GM10266 (cell line): Measurements from ENCODE around the gene TMOD4.
A peak's percentile ranks its signal among the peaks of the same experiment; 100 is the strongest.
"Not testable (repeated sequence)": the region's sequence is repeated elsewhere in the genome, so short reads cannot be mapped to it uniquely, and the experiment has no call there.

Source experiments
- DNase-seq: peaks from one replicate; pipeline ENCODE4 v3.0.0; 2012; ENCODE audit errors: extremely low spot score
- TF ChIP-seq, protein P1 (sequence below): IDR thresholded peaks from 2 replicates; pipeline ENCODE4 v1.5.1; 2012; ENCODE audit warnings: mild to moderate bottlenecking, low read depth; ENCODE audit not compliant: control insufficient read depth, insufficient read depth; ENCODE audit errors: missing control alignments

The TMOD4 gene

DNA sequence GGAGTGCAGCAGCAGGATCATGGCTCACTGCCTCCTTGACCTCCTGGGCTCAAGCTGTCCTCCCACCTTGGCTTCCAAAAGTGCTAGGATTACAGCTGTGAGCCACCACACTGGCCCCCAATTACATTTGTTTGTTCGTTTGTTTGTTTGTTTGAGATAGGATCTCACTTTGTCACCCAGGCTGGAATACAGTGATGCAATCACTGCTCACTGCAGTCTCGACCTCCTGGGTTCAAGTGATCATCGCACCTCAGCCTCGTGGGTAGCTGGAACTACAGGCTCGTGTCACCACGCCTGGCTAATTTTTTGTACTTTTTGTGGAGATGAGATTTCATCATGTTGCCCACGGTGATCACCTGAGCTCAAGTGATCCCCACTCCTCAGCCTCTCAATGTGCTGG lies 16.3 kb upstream of the TMOD4 start:
- DNase-seq, result no peak
- TF ChIP-seq, protein P1, sequence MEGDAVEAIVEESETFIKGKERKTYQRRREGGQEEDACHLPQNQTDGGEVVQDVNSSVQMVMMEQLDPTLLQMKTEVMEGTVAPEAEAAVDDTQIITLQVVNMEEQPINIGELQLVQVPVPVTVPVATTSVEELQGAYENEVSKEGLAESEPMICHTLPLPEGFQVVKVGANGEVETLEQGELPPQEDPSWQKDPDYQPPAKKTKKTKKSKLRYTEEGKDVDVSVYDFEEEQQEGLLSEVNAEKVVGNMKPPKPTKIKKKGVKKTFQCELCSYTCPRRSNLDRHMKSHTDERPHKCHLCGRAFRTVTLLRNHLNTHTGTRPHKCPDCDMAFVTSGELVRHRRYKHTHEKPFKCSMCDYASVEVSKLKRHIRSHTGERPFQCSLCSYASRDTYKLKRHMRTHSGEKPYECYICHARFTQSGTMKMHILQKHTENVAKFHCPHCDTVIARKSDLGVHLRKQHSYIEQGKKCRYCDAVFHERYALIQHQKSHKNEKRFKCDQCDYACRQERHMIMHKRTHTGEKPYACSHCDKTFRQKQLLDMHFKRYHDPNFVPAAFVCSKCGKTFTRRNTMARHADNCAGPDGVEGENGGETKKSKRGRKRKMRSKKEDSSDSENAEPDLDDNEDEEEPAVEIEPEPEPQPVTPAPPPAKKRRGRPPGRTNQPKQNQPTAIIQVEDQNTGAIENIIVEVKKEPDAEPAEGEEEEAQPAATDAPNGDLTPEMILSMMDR, result no peak

DNA sequence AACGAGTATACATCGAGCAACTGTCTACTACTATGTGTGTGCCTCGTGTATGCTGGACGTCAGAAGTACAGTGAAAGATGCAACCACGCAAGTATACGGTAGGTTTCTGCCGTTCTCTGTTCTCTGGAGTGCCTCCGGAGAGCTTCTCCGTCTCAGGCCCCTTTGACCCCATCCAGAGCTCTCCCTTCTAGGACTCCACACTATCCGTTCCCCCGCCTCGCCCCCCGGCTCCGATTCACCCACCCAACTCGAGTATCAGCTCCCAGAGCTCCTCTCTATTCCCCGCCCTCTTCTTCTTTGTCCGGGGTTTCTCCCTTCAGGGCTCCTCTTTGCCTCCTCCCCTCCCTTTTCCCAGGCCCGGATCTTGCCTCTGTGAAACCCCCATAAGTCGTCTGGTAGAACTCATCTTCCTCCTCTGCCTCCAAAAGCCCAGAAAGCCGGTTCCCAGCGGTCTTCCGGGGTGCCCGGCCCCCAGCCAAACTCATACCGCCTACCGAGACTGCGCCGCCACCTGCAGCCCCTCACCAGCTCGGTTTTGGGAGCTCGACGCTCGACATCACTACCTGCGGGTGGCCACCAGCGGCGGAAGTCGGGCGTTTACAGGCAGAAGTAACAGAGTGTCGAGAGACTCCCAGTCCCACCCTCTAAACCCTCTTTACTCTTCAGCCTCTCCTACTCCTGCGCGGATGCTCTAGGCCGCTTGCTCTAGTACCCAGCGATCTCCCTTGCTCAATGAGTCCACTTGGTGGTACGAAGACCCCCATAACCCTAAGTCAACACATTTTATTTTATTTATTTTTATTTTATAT lies 14.1 kb upstream of the TMOD4 start, which contains the start of gene VPS72:
Gene VPS72 (minus strand): TSS at position 561 of the 809 bp plus-strand sequence. CDS start 76 bp downstream, at position 485.
- DNase-seq, result peak; percentile 87
- TF ChIP-seq, protein P1, result no peak

DNA sequence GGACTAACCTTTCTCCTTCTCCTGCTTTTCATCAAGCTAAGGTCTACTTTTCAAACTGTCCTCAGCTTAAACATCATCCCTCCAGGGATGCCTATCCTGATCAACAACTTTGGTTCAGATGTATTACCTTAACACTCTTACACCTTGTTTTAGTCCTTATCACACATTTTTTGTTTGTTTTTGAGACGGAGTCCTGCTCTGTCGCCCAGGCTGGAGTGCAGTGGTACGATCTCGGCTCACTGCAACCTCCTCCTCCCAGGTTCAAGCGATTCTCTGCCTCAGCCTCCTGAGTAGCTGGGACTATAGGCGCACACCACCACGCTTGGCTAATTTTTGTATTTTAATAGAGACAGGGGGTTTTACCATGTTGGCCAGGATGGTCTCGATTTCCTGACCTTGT lies 12.9 kb upstream of the TMOD4 start:
- not testable (repeated sequence) for DNase-seq

DNA sequence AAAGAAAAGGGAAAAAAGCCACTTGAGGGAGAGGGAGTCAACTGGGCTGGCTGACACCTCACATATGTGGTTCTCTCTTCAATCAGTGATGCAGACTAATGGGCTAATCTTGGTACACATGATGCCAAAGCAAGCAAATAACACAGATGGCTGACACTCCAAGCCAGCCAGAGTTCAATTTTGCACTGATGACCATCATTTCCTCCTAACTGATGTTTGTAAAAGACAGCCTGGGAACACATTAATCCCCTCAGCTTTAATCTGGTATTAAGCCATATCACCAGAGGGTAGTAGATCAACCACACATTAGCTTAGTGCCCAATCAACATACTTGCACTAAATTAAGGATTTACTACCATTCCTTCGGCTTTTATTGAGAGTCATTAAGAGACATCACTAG lies 11.4 kb upstream of the TMOD4 start:
- no peak for DNase-seq

DNA sequence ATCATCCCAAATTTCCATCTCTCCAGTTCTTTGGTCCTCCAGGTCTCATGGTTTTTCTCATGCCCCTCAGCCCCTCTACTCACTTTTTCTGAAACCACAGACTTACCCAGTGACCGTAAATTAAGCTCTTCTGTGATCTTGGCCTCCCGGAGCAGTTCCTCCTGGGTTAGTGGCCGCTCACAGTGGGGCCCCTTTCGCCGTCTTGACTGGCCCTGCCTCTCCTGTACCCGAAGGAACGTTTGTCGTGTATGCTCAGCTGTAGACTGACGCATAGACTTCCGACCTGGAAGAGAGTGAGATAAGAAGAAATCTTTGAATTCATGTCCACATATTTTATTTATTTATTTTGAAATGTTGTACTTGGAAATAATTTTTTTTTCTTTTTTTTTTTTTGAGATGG lies 8.4 kb upstream of the TMOD4 start:
- TF ChIP-seq, protein P1, result no peak
- no peak for DNase-seq

More for the DNA sequence above, 11.4 kb upstream of the TMOD4 start:
- TF ChIP-seq, protein P1, result no peak

DNA sequence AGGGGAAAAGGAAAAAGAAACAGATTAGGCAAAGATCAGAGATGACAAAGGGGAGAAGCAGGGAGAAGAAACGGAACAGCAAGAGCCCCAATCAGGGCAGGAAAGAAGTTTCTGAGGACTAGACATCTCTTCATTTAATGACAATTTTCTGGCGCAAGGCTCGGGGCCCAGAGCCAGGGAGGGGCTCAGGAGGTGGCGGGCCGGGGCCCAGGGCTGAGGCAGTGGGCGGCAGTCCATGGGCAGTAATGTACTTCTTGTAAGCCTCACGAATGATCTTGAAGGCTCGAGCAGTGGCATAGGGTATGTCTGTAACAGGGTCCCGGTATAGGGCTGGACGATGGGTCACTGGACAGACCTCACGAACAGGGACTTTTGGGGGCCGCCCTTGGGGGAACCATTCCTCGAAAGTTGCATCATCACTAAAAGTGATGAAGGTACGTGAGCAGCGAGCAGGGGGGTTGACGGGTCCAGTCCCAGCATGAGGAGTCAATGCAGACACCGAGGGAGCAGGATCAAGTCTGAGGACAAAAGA lies 799 bp upstream of the TMOD4 start:
- DNase-seq, result no peak
- TF ChIP-seq, protein P1, result no peak

DNA sequence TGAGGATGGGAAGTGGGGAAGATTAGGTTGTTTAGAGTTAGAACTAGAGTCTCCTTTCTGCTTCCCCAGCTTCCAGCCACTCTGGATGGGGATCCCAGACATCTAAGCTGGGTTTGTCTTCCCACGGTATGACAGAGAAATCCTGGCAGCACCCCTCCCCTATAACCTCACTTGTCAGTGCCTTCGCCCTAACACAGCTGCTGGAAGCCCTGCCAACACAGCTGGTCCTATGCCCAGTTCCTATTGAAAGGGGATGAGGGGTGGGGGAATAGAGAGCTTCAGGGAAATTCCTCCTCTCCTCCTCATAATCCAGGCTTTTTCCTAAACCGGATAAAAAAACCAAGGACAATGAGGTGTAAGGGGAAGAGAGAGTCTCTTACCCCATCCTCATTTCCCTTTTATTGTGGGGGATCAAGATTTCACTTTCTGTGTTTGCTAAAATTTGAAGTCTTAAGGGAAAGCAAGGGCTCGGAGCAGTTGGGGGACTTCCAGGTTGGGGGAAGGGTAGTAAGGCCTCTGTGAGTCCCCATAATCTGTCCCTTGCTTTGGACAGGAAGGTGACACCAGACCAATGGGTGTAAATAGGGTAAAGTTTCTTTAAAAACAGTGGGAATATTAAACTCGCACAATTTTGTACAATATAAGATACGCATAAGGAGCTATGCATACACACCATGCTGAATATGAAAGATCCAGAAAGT lies 590 bp downstream of the TMOD4 start:
- no peak for DNase-seq

More for the DNA sequence above, 590 bp downstream of the TMOD4 start:
- TF ChIP-seq, protein P1, result no peak
